ENCODE data around the gene LMF1. TPM values are rescaled to one million over a fixed set of nuclear protein-coding genes. Genes with fewer than 3 reads are reported as not detected.

Gene LMF1
- total and polyA plus RNA-seq, 9 of the 15 experiments (the other 6 are each of a cell fraction or from before 2014, with no cell fraction given) = 0.11 to 1.6 (median 0.55) TPM; not detected in 1

DNA sequence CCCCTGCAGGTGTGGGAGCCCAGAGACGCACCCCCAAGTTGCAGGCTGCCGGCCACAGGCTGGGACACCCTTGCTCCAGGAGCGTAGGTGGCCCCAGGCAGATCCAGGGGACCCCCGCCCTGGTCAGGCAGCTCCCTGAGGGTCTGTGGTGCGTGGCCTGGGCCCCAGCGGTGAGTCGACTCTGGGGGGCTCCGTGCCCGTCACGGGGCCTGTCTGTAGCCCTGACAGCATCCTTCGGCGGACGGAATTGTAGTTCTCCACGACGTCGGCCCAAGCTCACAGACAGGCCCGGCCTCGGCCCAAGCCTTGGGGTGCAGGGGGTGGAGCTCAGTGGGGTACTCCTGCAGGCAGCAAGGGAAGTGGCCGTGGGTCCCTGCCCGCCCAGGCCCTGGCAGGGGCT lies 82.9 kb downstream of the LMF1 start:
- Histone ChIP-seq H3K27ac (ENCODE audit: extremely low read depth, low read depth, low read length) (no peak overlapping the region), H2AFZ (ENCODE audit: low read depth, low read length) (no peak overlapping the region), H3K9me3 (replicated peaks; ENCODE audit: control insufficient read depth, insufficient read depth, low read depth, low read length) (no peaks in the 10 kb centered on the region), H4K20me1 (replicated peaks; ENCODE audit: control insufficient read depth, insufficient read depth, low read length) (peaks cover 22% of the 10 kb centered on the region), H3K4me1 (replicated peaks in 1 of 2; ENCODE audit: control insufficient read depth in 2 of 2, insufficient read depth in 2 of 2, low read length in 2 of 2) (peaks cover 0 to 51% of the 10 kb centered on the region in 2 experiments; a peak in 2 of 5 replicates), H3K9me1 (ENCODE audit: control insufficient read depth, insufficient read depth, low read length) (no peaks in the 10 kb centered on the region), H3K9ac (ENCODE audit: insufficient read depth in 1 of 2, low read depth in 2 of 2, low read length in 2 of 2) (no peak overlapping the region), H3K4me2 (ENCODE audit: insufficient read depth, low read length) (no peak overlapping the region), H3K36me3 (ENCODE audit: control insufficient read depth, insufficient read depth, low read length) (no peaks in the 10 kb centered on the region), H3K4me3 (no peak overlapping the region), H3K27me3 (ENCODE audit: control insufficient read depth in 2 of 2, insufficient read depth in 2 of 2, low read length in 2 of 2) (peaks cover 22 to 74% of the 10 kb centered on the region in 2 experiments), H3K79me2 (ENCODE audit: control insufficient read depth, insufficient read depth, low read length) (no peaks in the 10 kb centered on the region)
- ChIA-PET CTCF (ENCODE audit: low intra/inter-chr PET ratio) (no interaction called here), POLR2A (no interaction called here)
- no peak for TF ChIP-seq RBM17 (IDR thresholded peaks at IDR 0.05; ENCODE audit: borderline replicate concordance, low read depth, low read length)
- TF ChIP-seq, protein P1, sequence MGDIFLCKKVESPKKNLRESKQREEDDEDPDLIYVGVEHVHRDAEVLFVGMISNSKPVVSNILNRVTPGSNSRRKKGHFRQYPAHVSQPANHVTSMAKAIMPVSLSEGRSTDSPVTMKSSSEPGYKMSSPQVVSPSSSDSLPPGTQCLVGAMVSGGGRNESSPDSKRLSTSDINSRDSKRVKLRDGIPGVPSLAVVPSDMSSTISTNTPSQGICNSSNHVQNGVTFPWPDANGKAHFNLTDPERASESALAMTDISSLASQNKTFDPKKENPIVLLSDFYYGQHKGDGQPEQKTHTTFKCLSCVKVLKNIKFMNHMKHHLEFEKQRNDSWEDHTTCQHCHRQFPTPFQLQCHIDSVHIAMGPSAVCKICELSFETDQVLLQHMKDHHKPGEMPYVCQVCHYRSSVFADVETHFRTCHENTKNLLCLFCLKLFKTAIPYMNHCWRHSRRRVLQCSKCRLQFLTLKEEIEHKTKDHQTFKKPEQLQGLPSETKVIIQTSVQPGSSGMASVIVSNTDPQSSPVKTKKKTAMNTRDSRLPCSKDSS (IDR thresholded peaks at IDR 0.05; ENCODE audit: low read depth, partially characterized antibody) = no peak
- TF ChIP-seq, protein P2, sequence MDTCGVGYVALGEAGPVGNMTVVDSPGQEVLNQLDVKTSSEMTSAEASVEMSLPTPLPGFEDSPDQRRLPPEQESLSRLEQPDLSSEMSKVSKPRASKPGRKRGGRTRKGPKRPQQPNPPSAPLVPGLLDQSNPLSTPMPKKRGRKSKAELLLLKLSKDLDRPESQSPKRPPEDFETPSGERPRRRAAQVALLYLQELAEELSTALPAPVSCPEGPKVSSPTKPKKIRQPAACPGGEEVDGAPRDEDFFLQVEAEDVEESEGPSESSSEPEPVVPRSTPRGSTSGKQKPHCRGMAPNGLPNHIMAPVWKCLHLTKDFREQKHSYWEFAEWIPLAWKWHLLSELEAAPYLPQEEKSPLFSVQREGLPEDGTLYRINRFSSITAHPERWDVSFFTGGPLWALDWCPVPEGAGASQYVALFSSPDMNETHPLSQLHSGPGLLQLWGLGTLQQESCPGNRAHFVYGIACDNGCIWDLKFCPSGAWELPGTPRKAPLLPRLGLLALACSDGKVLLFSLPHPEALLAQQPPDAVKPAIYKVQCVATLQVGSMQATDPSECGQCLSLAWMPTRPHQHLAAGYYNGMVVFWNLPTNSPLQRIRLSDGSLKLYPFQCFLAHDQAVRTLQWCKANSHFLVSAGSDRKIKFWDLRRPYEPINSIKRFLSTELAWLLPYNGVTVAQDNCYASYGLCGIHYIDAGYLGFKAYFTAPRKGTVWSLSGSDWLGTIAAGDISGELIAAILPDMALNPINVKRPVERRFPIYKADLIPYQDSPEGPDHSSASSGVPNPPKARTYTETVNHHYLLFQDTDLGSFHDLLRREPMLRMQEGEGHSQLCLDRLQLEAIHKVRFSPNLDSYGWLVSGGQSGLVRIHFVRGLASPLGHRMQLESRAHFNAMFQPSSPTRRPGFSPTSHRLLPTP (IDR thresholded peaks at IDR 0.05; ENCODE audit: borderline replicate concordance, extremely low read depth, insufficient read length) = no peak
- TF ChIP-seq RUNX1 (IDR thresholded peaks at IDR 0.05; ENCODE audit: low read depth) = no peak
- TF ChIP-seq, protein P3, sequence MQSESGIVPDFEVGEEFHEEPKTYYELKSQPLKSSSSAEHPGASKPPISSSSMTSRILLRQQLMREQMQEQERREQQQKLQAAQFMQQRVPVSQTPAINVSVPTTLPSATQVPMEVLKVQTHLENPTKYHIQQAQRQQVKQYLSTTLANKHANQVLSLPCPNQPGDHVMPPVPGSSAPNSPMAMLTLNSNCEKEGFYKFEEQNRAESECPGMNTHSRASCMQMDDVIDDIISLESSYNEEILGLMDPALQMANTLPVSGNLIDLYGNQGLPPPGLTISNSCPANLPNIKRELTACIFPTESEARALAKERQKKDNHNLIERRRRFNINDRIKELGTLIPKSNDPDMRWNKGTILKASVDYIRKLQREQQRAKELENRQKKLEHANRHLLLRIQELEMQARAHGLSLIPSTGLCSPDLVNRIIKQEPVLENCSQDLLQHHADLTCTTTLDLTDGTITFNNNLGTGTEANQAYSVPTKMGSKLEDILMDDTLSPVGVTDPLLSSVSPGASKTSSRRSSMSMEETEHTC (IDR thresholded peaks at IDR 0.05) = no peak
- no peak for TF ChIP-seq ZNF77 (CRISPR knock-in tag; IDR thresholded peaks at IDR 0.05)
- TF ChIP-seq, protein P4, sequence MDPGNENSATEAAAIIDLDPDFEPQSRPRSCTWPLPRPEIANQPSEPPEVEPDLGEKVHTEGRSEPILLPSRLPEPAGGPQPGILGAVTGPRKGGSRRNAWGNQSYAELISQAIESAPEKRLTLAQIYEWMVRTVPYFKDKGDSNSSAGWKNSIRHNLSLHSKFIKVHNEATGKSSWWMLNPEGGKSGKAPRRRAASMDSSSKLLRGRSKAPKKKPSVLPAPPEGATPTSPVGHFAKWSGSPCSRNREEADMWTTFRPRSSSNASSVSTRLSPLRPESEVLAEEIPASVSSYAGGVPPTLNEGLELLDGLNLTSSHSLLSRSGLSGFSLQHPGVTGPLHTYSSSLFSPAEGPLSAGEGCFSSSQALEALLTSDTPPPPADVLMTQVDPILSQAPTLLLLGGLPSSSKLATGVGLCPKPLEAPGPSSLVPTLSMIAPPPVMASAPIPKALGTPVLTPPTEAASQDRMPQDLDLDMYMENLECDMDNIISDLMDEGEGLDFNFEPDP (CRISPR knock-in tag; IDR thresholded peaks at IDR 0.05) = no peak
- TF ChIP-seq SIRT6 (IDR thresholded peaks at IDR 0.05; ENCODE audit: low read depth, low read length) = no peak
- TF ChIP-seq ZNF384 (IDR thresholded peaks at IDR 0.05; ENCODE audit: low read depth, low read length) = no peak
- TF ChIP-seq HNRNPUL1 (IDR thresholded peaks at IDR 0.05; ENCODE audit: low read length) = no peak
- no peak for TF ChIP-seq TAF9B (IDR thresholded peaks at IDR 0.05; ENCODE audit: partially characterized antibody)
- TF ChIP-seq, protein P5, sequence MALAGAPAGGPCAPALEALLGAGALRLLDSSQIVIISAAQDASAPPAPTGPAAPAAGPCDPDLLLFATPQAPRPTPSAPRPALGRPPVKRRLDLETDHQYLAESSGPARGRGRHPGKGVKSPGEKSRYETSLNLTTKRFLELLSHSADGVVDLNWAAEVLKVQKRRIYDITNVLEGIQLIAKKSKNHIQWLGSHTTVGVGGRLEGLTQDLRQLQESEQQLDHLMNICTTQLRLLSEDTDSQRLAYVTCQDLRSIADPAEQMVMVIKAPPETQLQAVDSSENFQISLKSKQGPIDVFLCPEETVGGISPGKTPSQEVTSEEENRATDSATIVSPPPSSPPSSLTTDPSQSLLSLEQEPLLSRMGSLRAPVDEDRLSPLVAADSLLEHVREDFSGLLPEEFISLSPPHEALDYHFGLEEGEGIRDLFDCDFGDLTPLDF (CRISPR knock-in tag; IDR thresholded peaks at IDR 0.05) = no peak
- TF ChIP-seq ESRRA (IDR thresholded peaks at IDR 0.05; ENCODE audit: borderline replicate concordance, low read depth) = no peak
- in situ Hi-C loops (cut with MboI) (no loop called here), intact Hi-C loops (cut with micrococcal nuclease) (no loop called here)
- no peak for ATAC-seq
- FAIRE-seq = no peak
- BruUV-seq (replicated peaks) = no TSS peak
- no peak for DNase-seq (ENCODE audit: extremely low read depth in 1 of 4, low spot score in 3 of 4)
- 21% methylated on average over 19 of the region's 20 CpGs for WGBS (ENCODE audit: insufficient coverage, low coverage, missing lambda C conversion rate)

Measured in K562 (cell line).